Measurements from ENCODE around the gene INSIG1.

Gene INSIG1

GRCh38 chr7:155297517-155298287 is at the start of gene INSIG1:
Gene INSIG1 (plus strand): TSS chr7:155297878. CDS start chr7:155298286, 408 bp downstream.
- DNase-seq (ENCODE audit: low read depth in 2 of 2, low spot score in 1 of 2), result peak; percentile 70 to 88

- DNase-seq (ENCODE audit: low read depth in 2 of 2, low spot score in 1 of 2), result no peak
Measured at GRCh38 chr7:155248366-155248756, 49.3 kb upstream of the INSIG1 start.

GRCh38 chr7:155251831-155252230 is 45.8 kb upstream of the INSIG1 start:
- no peak for DNase-seq (ENCODE audit: low read depth in 2 of 2, low spot score in 1 of 2)

GRCh38 chr7:155252444-155252887 is 45.2 kb upstream of the INSIG1 start:
- DNase-seq (ENCODE audit: low read depth in 2 of 2, low spot score in 1 of 2), result no peak

GRCh38 chr7:155252892-155253501 is 44.7 kb upstream of the INSIG1 start:
- no peak for DNase-seq (ENCODE audit: low read depth in 2 of 2, low spot score in 1 of 2)

- DNase-seq (ENCODE audit: low read depth in 2 of 2, low spot score in 1 of 2), result no peak
Measured at GRCh38 chr7:155254018-155254417, 43.7 kb upstream of the INSIG1 start.

- no peak for DNase-seq (ENCODE audit: low read depth in 2 of 2, low spot score in 1 of 2)
Measured at GRCh38 chr7:155255071-155255470, 42.6 kb upstream of the INSIG1 start.

- no peak for DNase-seq (ENCODE audit: low read depth in 2 of 2, low spot score in 1 of 2)
Measured at GRCh38 chr7:155255621-155256020, 42.1 kb upstream of the INSIG1 start.

- DNase-seq (ENCODE audit: low read depth in 2 of 2, low spot score in 1 of 2), result no peak
Measured at GRCh38 chr7:155256081-155256760, 41.5 kb upstream of the INSIG1 start.

- DNase-seq (ENCODE audit: low read depth in 2 of 2, low spot score in 1 of 2), result no peak
Measured at GRCh38 chr7:155256761-155257481, 40.8 kb upstream of the INSIG1 start.

- no peak for DNase-seq (ENCODE audit: low read depth in 2 of 2, low spot score in 1 of 2)
Measured at GRCh38 chr7:155257482-155258225, 40.0 kb upstream of the INSIG1 start.

GRCh38 chr7:155258226-155258560 is 39.5 kb upstream of the INSIG1 start:
- DNase-seq (ENCODE audit: low read depth in 2 of 2, low spot score in 1 of 2), result no peak

GRCh38 chr7:155259866-155260497 is 37.7 kb upstream of the INSIG1 start:
- no peak for DNase-seq (ENCODE audit: low read depth in 2 of 2, low spot score in 1 of 2)

- DNase-seq (ENCODE audit: low read depth in 2 of 2, low spot score in 1 of 2), result no peak
Measured at GRCh38 chr7:155260498-155260872, 37.2 kb upstream of the INSIG1 start.

- DNase-seq (ENCODE audit: low read depth in 2 of 2, low spot score in 1 of 2), result no peak
Measured at GRCh38 chr7:155261031-155261985, 36.4 kb upstream of the INSIG1 start.

- DNase-seq (ENCODE audit: low read depth in 2 of 2, low spot score in 1 of 2), result no peak
Measured at GRCh38 chr7:155262031-155262430, 35.6 kb upstream of the INSIG1 start.

GRCh38 chr7:155263051-155263450 is 34.6 kb upstream of the INSIG1 start:
- no peak for DNase-seq (ENCODE audit: low read depth in 2 of 2, low spot score in 1 of 2)

GRCh38 chr7:155263581-155264143 is 34.0 kb upstream of the INSIG1 start:
- no peak for DNase-seq (ENCODE audit: low read depth in 2 of 2, low spot score in 1 of 2)

GRCh38 chr7:155265144-155265543 is 32.5 kb upstream of the INSIG1 start:
- no peak for DNase-seq (ENCODE audit: low read depth in 2 of 2, low spot score in 1 of 2)

All from stimulated activated CD8-positive, alpha-beta memory T cell treated with anti-CD3 and anti-CD28 coated beads, Interleukin-4, amount 100 ng/mL, for 4 hours (primary cell).